Activated gamma-delta T cell treated with Interleukin-2 at 50 U/mL for 16 hours (primary cell): ENCODE measurements around the gene NHSL1.

Experiments used
- DNase-seq: peaks from one replicate; pipeline ENCODE4 v3.0.0-alpha.2; 2020

Gene NHSL1

DNA sequence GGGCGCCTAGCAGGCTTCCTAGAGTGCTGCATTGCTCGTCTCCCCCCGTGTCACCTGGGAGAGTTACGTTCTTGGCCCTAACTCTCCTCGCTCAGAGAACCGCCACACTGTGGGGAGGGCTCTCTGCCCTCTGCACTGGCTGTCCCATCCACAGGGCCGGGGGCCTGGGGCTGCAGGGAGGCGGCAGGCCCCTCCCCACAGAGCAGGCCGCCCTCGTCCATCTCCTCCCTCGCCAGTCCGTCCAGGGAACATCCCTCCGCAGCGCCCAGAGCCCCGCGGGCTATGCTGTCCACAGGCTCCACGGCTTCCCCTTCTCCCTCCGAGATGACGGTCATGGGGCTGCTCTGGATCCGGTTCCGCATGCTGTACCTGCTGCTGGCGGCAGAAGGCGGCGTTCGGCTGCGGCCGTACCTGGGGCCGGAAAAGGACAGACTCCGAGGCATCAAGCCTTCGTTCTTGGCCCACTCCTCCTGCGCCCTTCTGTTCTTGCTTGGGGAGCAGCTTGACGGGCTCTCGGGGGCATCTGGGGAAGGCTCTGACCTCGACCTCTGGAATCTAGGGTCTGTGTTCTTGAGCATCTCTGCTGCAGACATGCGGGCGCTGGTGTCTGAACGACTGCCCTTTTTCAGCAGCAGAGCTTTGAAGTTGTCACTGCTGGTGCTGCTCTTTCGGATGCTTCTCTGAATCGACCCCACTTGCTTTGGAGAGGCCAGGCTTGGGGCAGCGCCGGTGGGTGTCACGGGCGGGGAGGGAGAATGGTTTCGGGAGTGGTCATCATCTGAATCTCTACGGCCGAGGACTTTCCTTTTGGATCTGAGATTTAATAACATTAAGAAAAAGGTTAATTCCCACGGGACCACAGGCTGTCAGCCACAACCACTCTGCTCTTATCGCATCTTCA lies 75.0 kb downstream of the NHSL1 start:
- no peak for DNase-seq

DNA sequence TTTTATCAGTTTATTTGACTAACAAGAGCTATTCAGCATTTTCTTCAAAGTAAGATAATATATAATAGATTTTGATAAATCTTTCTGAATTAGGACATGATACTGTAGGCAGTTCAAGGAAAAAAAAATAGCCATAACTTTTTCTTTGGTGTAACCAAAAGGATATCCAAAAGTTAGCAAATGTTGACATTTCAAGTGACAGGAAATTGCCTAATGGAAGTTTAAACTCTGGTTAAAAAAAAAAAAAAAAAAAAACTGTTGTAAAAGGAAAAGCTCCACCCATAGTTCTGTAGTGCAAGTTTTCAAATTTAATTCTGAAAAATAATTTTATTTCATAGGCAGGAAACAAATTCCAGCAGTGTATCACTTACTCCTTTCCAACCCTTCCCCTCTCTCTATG lies 76.4 kb downstream of the NHSL1 start:
- DNase-seq = no peak

DNA sequence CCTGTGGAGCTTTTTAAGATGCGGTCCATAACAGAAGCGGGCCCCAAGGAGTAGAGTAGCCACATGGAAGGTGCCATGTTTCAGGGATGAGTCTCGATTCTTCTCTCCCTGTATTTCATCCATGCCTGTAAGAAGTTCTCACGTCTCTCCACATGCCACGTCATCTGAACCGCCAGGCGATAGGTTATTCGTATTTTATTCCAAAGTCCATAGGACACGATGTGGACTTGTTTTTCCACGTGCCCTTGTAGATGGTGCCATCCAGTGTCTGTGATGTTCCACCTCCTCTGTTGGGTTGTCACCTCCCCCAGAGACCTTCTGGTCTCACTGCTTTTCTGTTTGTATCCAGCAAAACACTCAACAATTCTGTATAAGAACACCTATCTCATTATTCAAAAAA lies 77.7 kb downstream of the NHSL1 start:
- DNase-seq = no peak

DNA sequence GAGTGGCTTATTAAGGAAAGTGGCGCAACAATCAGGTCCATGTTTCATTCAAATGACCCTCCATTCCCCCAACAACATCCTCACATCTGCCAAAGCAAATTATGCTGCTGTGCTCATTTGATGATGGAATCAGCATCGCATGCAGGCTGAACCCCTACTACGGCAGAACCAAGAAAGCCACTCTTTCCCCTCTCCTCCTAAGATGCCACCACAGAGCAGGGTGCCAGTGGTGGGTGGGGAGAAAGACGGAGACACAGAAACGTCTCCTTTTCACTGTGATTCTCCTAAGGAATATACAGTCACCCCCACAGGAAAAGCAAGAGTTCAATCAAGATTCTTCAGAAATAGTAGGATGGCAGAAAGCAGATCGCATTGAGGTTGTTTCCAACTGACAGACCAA lies 78.2 kb downstream of the NHSL1 start:
- no peak for DNase-seq

DNA sequence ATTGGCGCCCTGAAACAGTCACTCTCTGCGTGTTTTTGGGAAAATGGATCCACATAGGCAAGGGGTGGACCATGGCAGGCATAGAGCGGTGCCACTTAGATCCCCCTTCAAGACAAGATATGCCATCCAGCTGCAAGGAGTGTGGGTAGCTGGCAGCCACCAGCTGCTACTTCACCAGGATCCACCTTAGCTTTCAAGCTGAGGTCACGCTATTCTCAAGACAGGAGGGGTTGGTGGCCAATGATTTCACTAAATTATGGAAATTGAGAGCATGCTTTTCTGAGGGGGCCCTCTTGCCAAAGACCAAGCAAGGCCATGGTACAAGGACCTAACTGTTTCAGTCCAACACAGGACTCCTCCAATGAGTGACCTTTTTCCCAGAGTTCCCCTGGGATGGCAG lies 78.9 kb downstream of the NHSL1 start:
- DNase-seq = no peak

DNA sequence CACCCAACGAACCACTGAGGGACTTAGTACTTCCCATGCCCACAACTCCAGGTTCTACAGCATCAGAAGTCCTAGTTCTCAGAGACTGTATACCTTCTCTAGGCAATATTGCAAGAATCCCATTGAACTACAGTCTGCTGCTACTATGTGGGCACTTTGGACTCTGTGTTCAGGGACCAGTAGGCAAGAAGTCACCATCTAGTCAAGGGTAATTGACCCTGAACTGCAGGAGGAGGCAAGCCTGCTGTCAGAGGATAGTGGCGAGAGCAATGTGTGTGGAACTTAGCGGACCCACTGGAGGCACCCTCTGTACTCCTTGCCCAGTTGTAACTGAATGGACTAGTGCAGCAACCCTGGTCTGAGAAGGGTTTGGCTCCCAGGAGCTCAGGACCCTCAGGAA lies 79.5 kb downstream of the NHSL1 start:
- no peak for DNase-seq

DNA sequence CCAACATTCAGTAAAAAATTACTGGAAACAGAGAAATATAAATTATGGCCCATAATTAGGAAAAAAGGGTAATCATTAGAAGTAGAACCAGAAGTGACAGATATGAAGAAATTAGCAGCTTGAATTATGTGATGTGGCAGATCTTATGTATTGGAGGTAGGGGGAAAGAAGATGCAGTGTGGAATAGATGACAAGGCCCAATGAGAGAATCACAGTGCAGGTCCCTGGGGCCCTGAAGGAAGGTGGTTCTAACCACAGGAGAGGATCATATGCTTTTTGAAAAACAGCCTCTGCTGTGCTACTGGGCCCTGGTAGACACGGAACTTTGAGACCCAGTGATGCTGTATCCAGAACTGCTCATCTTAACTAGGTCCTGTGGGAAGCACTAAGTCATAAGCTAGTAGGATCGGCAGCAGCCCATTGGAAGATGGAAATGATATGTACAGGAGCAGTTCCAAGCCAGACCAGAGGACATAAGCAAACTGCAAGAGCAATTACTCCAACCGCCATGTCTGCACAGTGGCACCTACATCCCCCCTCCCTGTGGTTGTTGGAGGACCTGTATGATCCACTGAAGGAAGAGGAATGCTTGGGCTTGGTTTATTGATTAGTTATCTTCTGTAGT lies 81.1 kb downstream of the NHSL1 start:
- no peak for DNase-seq

DNA sequence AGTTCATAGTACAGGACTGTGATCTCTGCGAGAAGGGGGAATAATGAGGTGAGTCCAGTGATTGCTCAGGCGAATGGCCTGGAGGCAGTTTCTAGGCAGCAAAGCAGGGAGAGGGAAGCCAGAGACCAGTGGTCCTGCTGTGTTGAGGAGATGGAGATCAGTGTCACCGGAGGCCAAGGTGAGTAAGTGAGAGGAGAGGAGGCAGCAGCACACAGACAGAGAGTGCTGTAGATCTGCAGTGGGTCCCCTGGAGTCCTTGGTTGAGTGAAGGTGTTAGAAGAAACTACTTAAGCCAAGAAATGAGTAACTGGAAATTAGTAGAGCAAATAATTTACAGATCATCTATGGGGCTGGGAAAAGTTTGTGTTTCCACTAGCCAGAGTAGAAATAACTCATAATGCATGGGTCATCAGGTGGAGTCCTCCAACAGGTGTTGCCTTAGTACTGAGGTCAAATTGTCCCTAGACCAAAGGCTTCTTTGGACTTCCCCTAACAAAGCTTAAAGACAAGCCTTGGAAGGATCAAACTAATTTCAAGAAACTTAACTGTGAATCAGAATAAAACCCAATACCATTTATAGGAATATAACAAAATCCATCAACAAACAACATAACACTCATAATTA lies 81.7 kb downstream of the NHSL1 start:
- DNase-seq = no peak

DNA sequence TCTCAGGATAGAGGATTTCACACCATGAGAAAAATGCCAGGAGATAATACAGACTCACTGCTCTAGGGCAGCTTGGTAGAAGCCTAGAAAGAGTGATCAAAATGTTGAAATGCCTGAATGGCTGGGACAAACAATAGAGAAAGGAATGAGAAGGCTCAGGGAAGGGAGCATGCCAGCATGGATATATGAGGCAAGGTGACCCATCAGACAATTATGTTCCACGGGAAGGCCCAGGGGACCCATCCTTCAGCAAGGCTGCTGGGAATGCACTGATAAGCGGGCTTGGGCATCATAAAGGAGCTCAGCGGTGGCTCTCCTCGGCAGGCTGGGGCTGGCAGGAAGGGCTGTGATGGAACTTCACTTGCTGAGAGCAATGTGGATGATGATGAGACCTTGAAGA lies 83.1 kb downstream of the NHSL1 start:
- DNase-seq = no peak

DNA sequence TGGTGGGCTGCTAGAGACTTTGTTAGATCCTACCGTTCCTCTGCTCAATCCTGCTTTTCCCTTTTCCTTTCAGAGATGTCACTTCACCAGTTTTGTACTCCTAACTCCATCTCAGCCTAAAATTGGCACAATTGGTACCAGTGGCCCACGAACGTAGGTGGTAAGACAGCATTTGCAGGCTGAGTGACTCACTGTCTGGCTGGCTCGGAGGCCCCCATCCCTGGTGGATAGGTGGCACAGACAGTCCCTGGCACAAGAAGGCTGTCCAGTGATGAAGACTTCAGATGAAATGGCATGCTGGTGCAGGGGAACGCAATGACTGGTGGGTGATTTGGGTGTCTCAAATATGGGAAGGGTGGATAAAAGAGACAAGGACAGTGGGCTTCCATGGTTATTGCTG lies 84.2 kb downstream of the NHSL1 start:
- DNase-seq = no peak

DNA sequence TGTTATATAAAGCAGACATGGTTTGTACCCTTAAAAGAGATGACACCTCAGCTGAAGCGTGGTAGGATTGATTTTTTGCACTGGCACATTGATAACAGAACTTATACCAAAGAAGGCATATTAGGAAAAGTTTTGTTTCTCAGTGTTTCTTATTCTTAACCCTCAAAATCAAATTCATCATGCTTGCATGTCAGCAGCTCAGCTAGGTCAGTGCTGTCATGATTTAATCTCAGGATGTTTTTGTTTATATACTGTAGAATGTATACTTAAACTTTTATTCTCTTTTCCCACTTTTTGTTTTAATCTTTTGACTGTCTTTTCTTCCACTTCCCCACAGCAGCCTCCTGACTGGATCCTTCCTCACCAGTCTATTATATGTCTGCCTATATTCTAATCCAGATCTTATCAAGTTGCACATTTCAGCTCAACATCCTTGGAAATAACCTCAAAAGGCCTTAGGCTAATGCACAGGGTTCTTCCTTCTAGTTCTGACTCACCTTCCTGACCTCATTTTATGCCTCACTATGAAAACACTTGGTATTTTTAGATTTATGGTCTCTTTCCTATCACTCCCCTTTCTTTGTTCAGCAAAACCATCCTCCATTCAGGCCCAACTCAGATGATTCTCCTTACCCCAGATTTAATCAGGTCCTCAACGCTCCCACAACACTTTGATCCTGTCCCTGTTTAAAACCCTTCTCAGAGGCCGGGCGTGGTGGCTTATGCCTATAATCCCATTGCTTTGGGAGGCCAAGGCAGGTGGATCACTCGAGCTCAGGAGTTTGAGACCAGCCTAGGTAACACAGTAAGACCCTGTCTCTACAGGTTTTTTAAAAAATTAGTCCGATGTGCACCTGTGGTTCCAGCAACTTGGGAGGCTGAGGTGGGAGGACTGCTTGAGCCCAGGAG lies 88.1 kb downstream of the NHSL1 start:
- no peak for DNase-seq

DNA sequence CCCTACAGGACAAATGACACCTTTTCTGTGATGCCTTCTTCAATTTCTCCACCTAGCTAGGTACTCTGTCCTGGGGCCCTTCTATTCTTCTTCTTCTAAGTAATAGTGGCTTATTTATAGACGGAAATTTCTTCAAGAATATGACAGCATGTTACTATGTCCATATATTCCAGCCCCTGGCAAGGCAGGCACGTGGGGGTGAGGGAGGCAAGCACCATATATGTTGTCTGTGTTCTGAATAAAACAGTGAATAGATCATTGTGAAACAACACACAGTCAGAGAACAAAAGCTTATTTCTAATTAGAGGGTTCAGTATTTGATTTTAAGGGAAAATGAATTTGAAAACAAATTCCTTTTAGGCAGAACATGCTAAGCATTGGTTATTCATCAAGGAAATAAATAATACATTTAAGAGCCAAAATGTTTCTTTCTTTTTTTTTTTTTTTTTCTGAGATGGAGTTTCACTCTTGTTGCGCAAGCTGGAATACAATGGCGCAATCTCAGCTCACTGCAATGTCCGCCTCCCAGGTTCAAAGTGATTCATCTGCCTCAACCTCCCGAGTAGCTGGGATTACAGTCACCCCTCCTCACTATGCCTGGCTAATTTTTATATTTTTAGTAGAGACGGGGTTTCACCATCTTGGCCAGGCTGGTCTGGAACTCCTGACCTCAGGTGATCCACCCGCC lies 89.1 kb downstream of the NHSL1 start:
- no peak for DNase-seq

DNA sequence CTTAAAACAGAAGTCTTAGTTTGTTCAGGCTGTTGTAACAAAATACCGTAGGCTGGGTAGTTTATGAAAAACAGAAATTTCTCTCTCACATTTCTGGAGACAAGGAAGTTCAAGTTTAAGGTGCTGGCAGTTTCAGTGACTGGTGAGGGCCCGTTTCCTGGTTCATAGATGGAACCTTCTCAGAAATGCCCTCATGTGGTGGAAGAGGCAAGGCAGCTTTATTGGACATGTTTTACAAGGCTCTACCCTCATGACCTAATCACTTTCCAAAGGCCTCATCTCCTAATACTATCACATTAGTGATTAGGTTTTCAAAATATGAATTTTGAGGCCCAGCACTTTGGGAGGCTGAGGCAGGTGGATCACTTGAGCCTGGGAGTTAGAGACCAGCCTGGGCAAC lies 92.9 kb downstream of the NHSL1 start:
- DNase-seq = no peak

DNA sequence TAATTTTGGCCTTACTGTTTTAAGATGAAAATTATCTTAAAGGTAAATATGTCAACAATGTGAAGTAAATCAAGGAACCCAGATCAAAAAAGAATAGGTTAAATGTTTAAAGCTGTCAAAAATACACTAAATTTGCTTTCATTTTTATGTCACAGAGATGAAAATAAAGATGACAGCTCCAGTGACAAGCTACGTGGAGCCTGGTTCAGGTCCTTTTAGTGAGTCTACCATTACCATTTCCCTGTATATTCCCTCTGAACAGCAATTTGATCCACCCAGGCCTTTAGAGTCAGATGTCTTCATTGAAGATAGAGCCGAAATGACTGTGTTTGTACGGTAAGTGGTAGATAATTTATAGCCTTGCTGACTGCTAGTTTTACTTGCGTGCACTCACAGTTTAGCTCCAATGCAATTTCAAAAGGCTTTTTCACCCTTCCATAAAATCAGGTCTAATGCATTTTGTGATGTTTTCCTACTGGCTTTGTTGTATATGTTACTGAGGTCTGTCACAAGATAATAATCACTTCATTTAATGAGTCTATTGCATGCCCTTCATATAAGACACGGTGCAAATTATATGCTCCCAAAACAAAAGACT lies 93.4 kb downstream of the NHSL1 start:
- DNase-seq = no peak

DNA sequence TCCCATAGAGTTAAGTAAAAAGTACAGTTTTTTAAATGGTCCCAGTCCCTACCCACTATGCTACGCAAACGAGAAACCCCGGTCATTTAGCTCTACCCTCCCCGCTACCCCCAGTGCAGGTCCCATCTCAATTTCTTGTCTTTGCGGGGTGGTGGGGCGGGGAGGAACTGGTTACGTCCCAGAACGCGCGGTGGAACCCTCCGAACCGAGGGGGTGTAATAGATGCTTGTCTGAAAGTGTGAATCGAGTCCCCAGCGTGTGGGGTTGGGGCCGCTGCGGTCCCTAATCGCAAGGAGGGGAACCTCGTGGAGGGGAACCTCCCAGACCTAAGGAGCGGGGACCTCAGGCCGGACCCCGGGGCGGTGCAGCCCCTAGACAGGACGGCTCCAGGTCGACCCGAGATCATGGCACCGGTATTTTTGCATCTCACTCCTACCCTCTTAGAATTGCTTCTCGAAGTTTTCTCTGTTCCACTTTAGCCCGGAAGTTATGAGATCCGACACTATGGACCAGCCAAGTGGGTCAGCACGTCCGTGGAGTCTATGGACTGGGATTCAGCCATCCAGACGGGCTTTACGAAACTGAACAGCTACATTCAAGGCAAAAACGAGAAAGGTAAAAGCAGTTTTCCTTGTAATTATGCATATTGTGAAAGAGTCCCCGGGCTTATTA lies 94.5 kb downstream of the NHSL1 start:
- DNase-seq = no peak

DNA sequence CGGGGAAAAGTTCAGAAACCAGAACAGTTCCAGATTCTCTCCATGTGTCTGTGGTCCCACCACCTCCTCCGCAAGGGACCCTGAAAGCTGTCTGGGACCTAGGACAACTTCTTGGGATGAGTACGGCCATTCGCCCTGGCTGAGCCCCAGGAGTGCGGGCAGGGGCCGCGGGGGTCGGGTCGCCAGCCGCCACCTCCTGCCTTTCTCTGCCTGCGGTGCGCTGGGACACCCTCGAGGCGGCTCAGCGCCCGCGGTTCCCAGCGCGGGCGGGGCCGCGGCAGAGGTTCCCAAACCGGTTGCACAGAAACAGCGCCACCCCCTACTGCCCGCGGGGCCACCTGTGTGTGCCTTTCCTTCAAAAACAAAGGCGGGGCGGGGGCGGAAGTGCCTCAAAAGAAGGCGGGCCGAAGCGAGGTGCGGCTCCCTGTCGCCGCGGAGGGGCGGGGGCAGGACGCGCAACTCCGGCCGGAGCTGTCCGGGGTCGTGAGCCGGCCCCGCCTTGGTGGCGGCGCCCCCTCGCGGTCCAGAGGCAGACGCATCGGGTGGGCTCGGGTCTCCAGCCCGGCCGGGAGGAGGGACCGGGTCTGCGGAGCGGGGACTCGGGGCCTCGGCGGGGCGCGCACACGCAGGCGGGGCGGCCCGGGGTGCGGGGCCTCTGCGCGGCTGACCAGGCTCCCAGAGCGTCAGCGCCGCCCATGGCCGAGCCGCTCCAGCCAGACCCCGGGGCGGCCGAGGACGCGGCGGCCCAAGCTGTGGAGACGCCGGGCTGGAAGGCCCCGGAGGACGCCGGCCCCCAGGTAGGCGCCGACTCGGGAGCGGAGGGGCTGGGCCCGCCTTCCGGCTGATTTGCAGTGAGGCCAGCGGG lies 95.3 kb downstream of the NHSL1 start, which contains the start of gene HEBP2:
Gene HEBP2 (plus strand): TSS at position 423 of the 865 bp plus-strand sequence. CDS start 273 bp downstream, at position 696.
- DNase-seq = peak; percentile 83

DNA sequence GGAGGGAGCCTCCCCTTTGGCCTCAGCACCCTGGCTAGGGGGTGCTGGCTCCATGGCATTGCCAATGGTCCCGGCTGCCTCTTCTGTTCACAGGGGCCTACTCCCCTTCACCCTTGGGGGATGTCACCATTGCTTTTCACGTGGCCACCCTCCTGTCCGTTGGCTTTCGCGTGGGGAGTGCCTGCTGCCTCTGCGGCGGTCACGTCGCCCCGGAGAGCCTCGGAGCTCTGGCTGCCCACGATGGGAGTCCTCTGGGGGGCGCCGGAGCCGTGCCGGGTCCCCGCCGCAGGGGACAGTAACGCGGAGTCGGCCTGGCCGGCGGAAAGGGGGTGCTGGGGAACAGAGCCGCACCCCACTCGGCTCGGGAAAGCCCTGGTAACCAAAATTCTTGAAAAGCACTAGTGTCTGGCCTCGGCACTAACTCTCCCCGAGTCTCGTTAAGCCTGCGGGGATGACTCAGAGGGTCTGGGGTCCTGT lies 95.9 kb downstream of the NHSL1 start:
- peak; percentile 17 for DNase-seq

DNA sequence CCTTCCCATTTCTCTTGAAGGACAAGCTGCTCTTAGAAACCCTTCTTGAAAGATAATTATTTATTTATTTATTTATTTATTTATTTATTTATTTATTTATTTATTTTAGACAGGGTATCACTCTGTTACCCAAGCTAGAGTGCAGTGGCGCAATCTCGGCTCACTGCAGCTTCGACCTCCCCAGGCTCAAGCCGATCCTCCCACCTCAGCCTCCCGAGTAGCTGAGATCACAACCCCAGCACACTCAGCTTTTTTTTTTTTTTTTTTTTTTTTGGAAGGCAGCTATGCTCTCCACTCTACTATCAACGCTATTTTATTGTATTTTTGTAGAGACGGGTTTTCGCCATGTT lies 96.5 kb downstream of the NHSL1 start:
- DNase-seq = no peak

DNA sequence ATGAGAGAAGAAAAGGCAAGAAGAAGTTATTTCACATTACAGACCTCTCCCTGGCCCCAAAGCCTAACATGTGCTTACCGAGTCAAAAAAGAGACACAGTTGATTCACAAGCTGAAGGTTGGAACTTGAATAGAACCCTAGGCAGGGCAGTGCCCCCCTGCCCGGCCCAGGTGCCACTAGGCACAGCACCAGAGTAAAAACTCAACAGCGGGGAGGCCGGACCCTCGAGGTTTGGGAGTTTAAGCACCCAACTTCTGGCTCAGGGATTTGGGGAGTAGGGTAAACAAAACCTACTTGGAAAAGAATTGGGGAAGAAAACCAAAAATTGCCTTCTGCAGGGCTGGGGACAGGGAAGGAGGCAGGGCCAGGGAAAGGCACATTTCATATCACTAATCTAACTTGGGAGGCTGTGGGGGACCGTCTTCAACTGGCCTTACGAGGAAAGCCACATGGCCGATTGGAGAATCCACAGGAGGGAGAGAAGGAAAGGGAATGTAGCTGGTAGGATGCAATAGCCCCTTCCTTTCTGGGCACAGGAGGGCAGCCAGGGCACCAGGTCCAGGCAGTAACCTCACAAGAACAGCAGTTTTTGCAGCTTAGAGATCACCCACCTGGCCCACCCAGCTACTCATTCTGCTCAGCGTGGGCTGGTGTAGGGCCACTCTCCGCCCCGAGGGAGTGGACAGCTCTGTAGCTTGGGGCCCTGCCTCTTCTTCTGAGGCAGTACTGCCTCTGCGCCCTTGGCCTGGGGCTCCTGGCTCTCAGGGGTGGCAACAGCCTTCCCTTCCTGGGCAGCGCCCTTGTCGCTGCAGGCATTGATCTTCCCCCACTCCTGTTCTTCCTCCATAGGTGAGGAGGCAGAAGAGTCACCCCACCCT lies 97.1 kb downstream of the NHSL1 start:
- DNase-seq = no peak
